Activated T-helper 1 cell treated with anti-CD3 and anti-CD28 coated beads, Interleukin-2, amount 50 U/mL, for 16 hours (primary cell): Measurements from ENCODE around the gene MFSD6.
"Not testable (repeated sequence)": the region's sequence is repeated elsewhere in the genome, so short reads cannot be mapped to it uniquely, and the experiment has no call there.

Source experiments
- DNase-seq, 2 donors: peaks; one replicate each; pipeline ENCODE4 v3.0.0-alpha.2; 2020; ENCODE audit warnings: low read depth in 1 of 2, low spot score in 1 of 2

MFSD6 gene

GRCh38 chr2:190460487-190460886, 52.3 kb downstream of the MFSD6 start:
- no peak for DNase-seq

DNA sequence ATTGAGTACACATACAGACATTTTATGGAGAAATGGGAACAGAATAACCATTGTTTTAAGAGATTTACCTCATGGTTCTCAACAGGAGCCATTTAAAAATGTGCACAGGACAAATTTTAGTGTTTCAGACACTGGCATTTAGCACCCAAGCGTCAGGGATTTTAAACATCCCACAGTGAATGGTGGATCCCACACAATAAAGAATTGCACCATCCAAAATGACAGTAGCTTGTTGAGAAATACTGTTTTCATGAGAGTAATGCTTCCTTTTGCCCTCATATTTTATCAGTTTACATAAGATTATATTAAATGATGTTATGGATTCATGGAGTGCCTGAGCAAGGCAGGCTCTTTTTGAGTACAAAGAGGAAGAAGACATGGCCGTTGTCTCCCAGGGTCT, 54.0 kb downstream of the MFSD6 start:
- no peak for DNase-seq

DNA sequence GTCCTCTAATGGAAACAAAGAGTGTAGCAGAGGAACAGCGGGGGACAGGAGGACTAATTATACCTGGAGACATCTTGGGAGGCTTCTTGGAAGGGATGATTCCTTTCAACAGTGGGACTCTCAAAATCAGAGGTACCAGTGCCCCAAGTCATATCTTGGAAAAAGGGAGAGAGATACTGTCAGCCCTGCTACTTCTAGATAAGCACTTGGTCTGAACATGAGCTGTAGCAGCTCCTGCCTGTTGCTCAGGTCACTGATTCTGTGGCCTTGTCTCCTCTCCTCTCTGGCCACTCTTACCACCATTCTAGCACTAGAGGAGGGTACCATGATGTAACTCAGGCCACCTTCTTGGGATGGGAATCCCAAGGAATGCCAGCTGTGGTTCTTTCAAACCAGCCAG, 54.5 kb downstream of the MFSD6 start:
- DNase-seq: no peak

DNA sequence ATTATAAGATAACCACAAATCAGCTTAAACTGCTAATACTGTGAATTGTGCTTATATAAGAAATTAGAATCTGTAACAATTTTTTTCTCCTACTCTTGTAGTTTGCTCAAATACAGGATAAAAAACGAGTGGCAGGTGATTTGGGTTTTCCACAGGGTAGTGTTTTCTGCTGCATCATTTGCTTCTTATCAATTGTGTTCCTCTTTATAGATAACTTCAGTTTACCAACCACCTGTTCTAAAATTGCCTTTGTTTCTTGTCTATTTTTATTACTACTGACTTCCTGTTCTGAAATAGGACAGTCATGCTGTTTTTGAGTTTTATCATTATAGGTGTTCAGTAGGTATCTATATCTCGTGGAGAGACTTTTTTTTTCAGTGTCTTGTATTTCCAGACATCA, 56.9 kb downstream of the MFSD6 start:
- DNase-seq: no peak

GRCh38 chr2:190466819-190467446, 58.8 kb downstream of the MFSD6 start:
- no peak for DNase-seq

DNA sequence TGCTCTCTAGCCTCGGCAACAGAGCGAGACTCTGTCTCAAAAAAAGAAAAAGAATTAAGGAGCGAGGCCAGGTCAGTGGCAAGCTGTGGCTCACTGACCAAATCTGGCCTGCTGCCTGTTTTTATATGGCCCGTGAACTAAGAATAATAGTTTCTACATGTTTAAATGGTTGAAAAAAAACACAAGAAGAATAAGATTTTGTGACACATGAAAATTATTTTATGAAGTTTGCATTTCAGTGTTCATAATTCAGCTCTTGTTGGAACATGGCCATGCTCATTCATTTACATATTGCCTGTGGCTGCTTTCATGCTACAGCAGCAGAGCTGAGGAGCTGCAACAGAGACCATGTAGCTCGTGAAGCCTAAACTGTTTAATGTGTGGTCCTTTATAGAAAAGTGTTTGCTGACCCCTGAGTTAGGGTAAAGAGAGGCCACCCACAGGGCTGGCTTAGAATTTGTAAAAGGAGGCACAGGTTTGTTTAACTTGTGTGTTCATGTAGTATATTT, 59.5 kb downstream of the MFSD6 start:
- DNase-seq: no peak

- not testable (repeated sequence) for DNase-seq
These were observed 60.2 kb downstream of the MFSD6 start for GRCh38 chr2:190468354-190468753.

GRCh38 chr2:190468814-190469569, 60.8 kb downstream of the MFSD6 start:
- no peak for DNase-seq

DNA sequence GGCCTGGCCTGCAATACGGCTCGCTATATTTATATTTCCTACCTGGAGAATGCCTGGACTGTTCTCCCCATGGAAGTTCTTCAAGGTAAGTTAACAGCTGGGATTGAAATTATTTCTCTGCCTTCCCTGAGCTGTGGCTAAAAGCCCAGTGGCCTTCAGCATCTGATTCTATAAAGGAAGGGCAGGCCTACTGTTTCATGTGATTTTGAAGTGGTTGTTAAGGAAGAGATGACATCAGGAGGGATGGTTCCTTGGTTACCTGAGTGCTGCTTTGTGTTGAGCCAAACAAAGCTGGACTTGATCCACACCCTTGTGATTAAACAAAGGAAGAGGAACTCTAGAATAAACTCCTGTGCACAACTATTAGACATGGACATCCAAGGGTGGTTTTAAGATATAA, 61.6 kb downstream of the MFSD6 start:
- no peak for DNase-seq

DNA sequence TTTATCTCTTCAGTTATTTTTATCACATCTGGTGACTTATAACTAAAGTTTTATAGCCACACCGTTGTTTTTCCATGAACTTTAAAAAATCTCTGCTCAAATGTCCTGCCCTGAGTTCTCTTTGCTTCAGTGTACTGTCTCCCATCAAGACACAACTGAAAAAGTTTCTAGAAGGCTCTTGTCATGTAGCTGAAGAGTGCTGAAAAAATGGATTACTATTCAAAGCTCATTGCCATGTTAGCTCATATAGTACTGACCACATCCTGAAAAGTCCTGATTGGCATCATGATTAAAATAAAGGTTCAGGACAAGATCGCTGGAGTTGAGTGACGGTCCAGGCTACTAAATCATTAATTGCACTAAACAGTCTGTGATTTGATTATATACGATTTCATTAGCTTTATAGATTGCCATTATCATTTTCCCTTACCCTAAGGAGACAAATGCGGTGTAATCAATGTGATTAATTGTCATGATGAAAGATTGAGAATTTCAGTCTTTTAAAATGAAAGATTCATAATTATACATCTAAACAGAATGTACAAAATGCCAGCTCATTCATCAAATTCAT, 62.2 kb downstream of the MFSD6 start:
- DNase-seq: no peak

GRCh38 chr2:190477661-190478454, 69.7 kb downstream of the MFSD6 start:
- DNase-seq: no peak

DNA sequence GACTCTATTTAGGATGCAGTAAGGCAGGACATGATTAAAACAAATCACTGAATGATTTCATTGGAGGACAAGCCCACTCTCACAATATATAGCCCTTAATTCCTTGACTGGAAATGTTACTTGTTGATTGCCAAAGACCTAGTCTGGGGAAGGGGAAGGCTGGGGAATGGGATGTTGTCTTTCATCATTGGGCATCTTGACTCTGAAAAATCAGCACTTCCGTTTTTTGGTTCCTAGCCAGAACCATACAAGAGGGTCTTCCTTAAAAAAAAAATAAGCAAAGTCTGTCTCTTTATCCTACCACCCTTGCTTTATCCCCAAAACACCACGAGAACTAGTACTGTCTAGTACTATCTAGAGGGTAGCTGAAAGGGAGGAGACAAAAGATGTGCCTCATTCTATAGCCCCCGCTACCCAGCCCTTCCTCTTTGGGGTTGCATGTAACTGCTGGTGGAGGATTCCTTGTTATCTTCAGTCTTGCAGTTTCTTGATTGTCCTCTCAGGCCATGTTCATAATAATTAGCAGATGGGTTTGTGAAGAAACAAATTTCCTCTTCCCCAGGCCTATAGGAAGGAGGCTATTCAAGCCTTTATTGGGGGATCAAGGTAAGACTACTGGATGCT, 70.5 kb downstream of the MFSD6 start:
- no peak for DNase-seq

- DNase-seq: no peak
These were observed 73.2 kb downstream of the MFSD6 start for GRCh38 chr2:190481339-190481738.

DNA sequence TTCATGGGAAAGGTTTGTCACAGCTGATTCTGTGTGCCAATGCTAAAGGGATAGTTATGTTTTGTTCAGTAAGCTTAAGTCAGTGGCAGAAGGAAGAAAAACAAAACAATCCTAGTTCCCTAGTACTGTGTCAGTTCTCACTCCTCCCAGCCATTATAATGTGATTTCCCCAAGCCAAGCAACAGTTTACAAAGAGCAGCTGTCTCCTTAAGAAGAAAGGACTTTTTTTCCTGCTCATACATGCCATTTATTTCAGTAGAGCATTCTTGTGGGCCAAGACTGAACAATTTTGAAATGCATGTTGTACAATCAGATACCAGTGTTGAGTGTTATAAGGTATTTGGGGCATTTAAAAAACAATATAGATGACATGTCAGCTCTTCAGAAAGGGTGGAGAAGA, 74.3 kb downstream of the MFSD6 start:
- no peak for DNase-seq

GRCh38 chr2:190486037-190486623, 78.0 kb downstream of the MFSD6 start:
- no peak for DNase-seq

- DNase-seq: no peak
These were observed 80.5 kb downstream of the MFSD6 start for GRCh38 chr2:190488516-190489233.

GRCh38 chr2:190489475-190489874, 81.3 kb downstream of the MFSD6 start:
- no peak for DNase-seq

DNA sequence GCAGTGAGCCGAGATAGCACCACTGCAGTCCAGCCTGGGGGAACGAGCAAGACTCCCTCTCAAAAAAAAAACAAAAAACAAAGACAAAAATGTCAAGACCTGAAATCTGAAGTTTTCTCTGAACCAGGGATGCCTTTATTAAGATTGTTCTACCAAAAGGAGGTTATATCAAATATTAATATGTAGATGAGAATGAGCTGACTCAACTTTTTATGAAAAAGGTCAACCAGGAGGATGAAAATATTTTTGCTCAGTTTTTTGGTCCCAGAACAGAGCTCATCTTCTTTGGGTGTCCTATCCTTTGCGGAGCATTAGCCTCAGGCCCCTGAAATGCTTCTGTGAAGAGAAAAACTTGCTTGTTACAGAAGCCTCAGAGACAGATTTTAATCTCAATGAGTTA, 82.3 kb downstream of the MFSD6 start:
- DNase-seq: no peak

DNA sequence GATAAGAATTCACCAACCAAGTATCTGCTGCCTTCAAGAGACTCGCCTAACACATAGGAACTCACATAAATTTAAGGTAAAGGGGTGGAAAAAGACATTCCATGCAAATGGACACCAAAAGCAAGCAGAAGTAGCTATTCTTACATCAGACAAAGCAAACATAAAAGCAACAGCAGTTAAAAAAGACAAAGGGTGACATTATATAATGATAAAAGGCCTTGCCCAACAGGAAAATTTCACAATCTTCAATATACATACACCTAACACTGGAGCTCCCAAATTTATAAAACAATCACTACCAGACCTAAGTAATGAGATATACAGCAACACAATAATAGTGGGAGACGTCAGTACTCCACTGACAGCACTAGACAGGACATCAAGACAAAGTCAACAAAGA, 84.9 kb downstream of the MFSD6 start:
- DNase-seq: no peak

GRCh38 chr2:190494600-190495227, 86.6 kb downstream of the MFSD6 start:
- not testable (repeated sequence) for DNase-seq
